Measurements from ENCODE around the gene GAGE12J.

GAGE12J gene

GRCh38 chrX:49282647-49283011, 39.2 kb upstream of the GAGE12J start:
- H3K4me3 ChIP-seq (ENCODE audit: low read depth, low read length): no peak overlapping the region
- TF ChIP-seq, protein P1, sequence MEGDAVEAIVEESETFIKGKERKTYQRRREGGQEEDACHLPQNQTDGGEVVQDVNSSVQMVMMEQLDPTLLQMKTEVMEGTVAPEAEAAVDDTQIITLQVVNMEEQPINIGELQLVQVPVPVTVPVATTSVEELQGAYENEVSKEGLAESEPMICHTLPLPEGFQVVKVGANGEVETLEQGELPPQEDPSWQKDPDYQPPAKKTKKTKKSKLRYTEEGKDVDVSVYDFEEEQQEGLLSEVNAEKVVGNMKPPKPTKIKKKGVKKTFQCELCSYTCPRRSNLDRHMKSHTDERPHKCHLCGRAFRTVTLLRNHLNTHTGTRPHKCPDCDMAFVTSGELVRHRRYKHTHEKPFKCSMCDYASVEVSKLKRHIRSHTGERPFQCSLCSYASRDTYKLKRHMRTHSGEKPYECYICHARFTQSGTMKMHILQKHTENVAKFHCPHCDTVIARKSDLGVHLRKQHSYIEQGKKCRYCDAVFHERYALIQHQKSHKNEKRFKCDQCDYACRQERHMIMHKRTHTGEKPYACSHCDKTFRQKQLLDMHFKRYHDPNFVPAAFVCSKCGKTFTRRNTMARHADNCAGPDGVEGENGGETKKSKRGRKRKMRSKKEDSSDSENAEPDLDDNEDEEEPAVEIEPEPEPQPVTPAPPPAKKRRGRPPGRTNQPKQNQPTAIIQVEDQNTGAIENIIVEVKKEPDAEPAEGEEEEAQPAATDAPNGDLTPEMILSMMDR (IDR thresholded peaks at IDR 0.05; ENCODE audit: borderline replicate concordance, insufficient read depth, low read depth, low read length): no peak

DNA sequence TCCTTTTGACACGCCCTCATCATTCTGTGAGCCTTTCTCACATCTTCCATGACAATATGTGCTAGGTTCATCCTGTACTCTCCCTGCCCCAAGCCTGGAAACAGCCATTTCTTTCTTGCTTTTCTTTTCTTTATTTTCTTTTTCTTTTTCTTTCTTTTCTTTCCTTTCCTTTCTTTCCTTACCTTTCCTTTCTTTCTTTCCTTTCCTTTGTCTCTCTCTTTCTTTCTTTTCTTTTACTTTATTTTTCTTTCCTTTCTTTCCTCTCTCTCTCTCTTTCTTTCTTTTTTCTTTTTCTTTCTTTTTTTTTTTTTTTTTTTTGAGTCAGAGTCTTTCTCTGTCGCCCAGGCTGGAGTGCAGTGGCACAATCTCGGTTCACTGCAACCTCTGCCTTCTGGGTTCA, 37.6 kb upstream of the GAGE12J start:
- no peak overlapping the region for H3K4me3 ChIP-seq (ENCODE audit: low read depth, low read length)
- TF ChIP-seq, protein P1 (IDR thresholded peaks at IDR 0.05; ENCODE audit: borderline replicate concordance, insufficient read depth, low read depth, low read length): no peak

- TF ChIP-seq, protein P1 (IDR thresholded peaks at IDR 0.05; ENCODE audit: borderline replicate concordance, insufficient read depth, low read depth, low read length): no peak
- no peak overlapping the region for H3K4me3 ChIP-seq (ENCODE audit: low read depth, low read length)
Observed at GRCh38 chrX:49286136-49286535, 35.7 kb upstream of the GAGE12J start.

GRCh38 chrX:49286581-49286980, 35.3 kb upstream of the GAGE12J start:
- H3K4me3 ChIP-seq (ENCODE audit: low read depth, low read length): no peak overlapping the region
- TF ChIP-seq, protein P1 (IDR thresholded peaks at IDR 0.05; ENCODE audit: borderline replicate concordance, insufficient read depth, low read depth, low read length): no peak

GRCh38 chrX:49287665-49288064, 34.2 kb upstream of the GAGE12J start:
- TF ChIP-seq, protein P1 (IDR thresholded peaks at IDR 0.05; ENCODE audit: borderline replicate concordance, insufficient read depth, low read depth, low read length): no peak
- no peak overlapping the region for H3K4me3 ChIP-seq (ENCODE audit: low read depth, low read length)

DNA sequence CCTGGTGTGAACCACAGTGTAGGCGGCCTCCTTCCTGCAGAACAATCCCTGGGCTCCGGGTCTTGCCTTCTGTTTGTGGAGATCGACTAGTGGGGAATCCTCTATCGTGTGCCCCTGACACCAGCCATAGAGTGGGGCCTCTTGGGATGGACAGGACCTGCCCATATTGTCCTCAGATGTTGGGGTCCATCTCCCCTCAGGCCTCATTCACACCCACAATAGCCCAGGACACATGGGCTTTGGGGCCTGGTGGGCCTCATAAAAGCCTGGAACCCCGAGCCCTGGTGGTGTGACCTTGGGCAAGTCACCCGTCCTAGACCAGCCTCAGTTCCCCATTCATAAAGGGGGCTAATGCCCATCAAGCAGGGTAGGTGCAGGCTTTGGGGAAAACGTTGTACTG, 31.6 kb upstream of the GAGE12J start:
- TF ChIP-seq, protein P1 (IDR thresholded peaks at IDR 0.05; ENCODE audit: borderline replicate concordance, insufficient read depth, low read depth, low read length): no peak
- H3K4me3 ChIP-seq (ENCODE audit: low read depth, low read length): no peak overlapping the region

GRCh38 chrX:49291615-49292337, 30.1 kb upstream of the GAGE12J start:
- TF ChIP-seq, protein P1 (IDR thresholded peaks at IDR 0.05; ENCODE audit: borderline replicate concordance, insufficient read depth, low read depth, low read length): peak; percentile 73
- no peak overlapping the region for H3K4me3 ChIP-seq (ENCODE audit: low read depth, low read length)

Data from GM12875 (cell line).